Bronchial epithelial cell (primary cell): ENCODE measurements around the gene DCAF12. TPM values are rescaled to one million over a fixed set of nuclear protein-coding genes. Genes with fewer than 3 reads are reported as not detected.

Experiments
- DNase-seq: peaks from one replicate; pipeline ENCODE4 v3.0.0-alpha.2; 2010; ENCODE audit warnings: low read depth
- FAIRE-seq: peaks from 2 replicates; lab custom pipeline; 2011; peaks lifted over from hg19 to GRCh38; lab: Jason Lieb, UNC
- H3K27me3 ChIP-seq: 2 replicates; pipeline ENCODE4 v1.5.1; 2011; ENCODE audit warnings: low read length; ENCODE audit not compliant: control insufficient read depth, insufficient read depth
- H3K36me3 ChIP-seq: 2 replicates; pipeline ENCODE4 v1.5.1; 2011; ENCODE audit warnings: low read length; ENCODE audit not compliant: control insufficient read depth, insufficient read depth
- H3K4me3 ChIP-seq: 2 replicates; pipeline ENCODE4 v1.5.1; 2011; ENCODE audit warnings: mild to moderate bottlenecking, low read depth, low read length, control low read depth
- CTCF ChIP-seq: IDR thresholded peaks from 2 replicates; pipeline ENCODE4 v1.5.1; 2011; ENCODE audit warnings: mild to moderate bottlenecking, moderate library complexity, low read length, control low read depth, inconsistent platforms; ENCODE audit not compliant: insufficient read depth, severe bottlenecking
- total RNA-seq: library from RNA; depleted of rRNA; stranded (reverse); fragments of >200 nt; gene quantifications from 2 replicates; pipeline ENCODE4 v1.2.1, GENCODE V29; 2014

Gene DCAF12
- total RNA-seq, 1 donor from 2014 or later = 15.3 TPM

- Histone ChIP-seq H3K4me3 (no peak overlapping the region), H3K36me3 (peaks cover 5% of the 10 kb centered on the region), H3K27me3 (no peaks in the 10 kb centered on the region)
- no peak for TF ChIP-seq CTCF
- FAIRE-seq = no peak
- DNase-seq = no peak
Observed at GRCh38 chr9:34124099-34124498, 2.4 kb downstream of the DCAF12 start.

DNA sequence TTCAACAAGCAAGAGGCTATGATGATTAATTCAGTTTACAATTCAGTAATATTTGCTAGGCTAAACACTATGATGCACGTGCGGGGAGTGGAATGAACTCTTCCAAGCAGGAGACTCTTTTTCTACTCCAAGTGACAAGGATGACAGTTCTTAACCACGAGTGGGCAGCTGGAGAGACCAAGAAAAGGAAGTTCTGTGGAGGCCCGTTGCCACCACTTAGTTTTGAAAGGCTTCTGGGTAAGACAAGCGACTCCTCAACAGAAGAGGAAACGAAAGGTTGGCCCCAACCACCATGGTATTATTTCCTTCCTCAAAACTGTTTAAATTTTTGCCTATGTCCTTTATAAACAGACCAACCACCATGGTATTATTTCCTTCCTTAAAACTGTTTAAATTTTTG lies 2.8 kb downstream of the DCAF12 start:
- Histone ChIP-seq H3K27me3 (no peaks in the 10 kb centered on the region), H3K36me3 (peaks cover 5% of the 10 kb centered on the region), H3K4me3 (no peak overlapping the region)
- no peak for TF ChIP-seq CTCF
- FAIRE-seq = no peak
- DNase-seq = no peak

- Histone ChIP-seq H3K36me3 (peaks cover 5% of the 10 kb centered on the region), H3K4me3 (no peak overlapping the region), H3K27me3 (no peaks in the 10 kb centered on the region)
- DNase-seq (no peak), FAIRE-seq (no peak)
- no peak for TF ChIP-seq CTCF
Observed at GRCh38 chr9:34121996-34122395, 4.5 kb downstream of the DCAF12 start.

GRCh38 chr9:34119713-34120112 lies 6.8 kb downstream of the DCAF12 start:
- Histone ChIP-seq H3K4me3 (no peak overlapping the region), H3K27me3 (no peaks in the 10 kb centered on the region), H3K36me3 (peaks cover 6% of the 10 kb centered on the region)
- DNase-seq = no peak
- no peak for TF ChIP-seq CTCF
- no peak for FAIRE-seq

- Histone ChIP-seq H3K27me3 (no peaks in the 10 kb centered on the region), H3K4me3 (no peak overlapping the region), H3K36me3 (peaks cover 5% of the 10 kb centered on the region)
- DNase-seq = no peak
- no peak for TF ChIP-seq CTCF
- FAIRE-seq = peak; percentile 32
Observed at GRCh38 chr9:34114436-34114835, 12.1 kb downstream of the DCAF12 start.

DNA sequence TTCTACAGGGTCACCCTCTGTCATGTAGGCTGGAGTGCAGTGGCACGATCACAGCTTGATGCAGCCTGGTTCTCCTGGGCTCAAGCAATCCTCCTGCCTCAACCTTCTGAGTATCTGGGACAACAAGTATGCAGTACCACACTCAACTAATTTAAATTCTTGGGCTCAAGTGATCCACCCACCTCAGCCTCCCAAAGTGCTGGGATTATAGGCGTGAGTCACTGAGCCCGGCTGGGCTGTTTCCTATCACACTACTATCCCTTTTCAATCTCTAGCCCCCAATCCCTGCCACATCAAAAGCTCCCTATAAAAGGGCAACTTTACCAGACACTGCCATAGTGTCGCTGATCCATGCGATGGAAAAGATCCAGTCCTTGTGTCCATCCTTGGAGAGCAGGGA lies 20.4 kb downstream of the DCAF12 start:
- H3K27me3 ChIP-seq = no peaks in the 10 kb centered on the region
- H3K36me3 ChIP-seq = peaks cover 23% of the 10 kb centered on the region
- no peak for TF ChIP-seq CTCF
- no peak overlapping the region for H3K4me3 ChIP-seq
- FAIRE-seq (no peak), DNase-seq (no peak)
